C4-2B (cell line): ENCODE measurements around the gene RWDD4.

Experiments used
- CTCF ChIP-seq: fragments of 450-650 bp; conservative IDR thresholded peaks from 2 replicates; pipeline ENCODE4 v1.5.1; 2017; ENCODE audit warnings: mild to moderate bottlenecking
- ZFX ChIP-seq: fragments of 450-650 bp; IDR thresholded peaks from 2 replicates; pipeline ENCODE4 v1.6.1; 2017

GRCh38 chr4:183594823-183595222 is 64.2 kb downstream of the RWDD4 start:
- TF ChIP-seq CTCF, result no peak
- no peak for TF ChIP-seq ZFX
